ENCODE data around the gene ATP11C.

Gene ATP11C

DNA sequence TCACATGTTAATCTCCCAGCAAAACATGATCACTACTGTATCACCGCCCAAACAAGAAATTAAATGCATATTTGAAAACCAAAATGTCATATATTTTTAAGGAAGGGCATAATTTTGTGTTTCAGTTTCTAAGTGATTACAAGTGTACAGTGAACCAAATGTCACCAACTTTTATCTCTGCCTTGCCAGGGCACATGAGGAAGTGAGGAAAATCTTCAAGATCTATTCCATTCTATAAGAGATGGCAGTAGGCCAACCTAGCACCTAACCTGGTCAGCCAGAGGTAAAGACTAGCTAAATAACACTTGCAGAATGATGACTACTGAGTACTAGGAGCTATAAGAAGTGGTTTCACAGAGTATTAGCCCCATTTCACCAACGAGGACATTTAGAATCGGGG is 107.2 kb downstream of the ATP11C start:
- no peak overlapping the region for H3K27ac Mint-ChIP-seq
- no peaks in the 10 kb centered on the region for H3K27me3 Mint-ChIP-seq
- peaks cover 21% of the 10 kb centered on the region for H3K4me1 Mint-ChIP-seq
- DNase-seq = no peak
- peaks cover 11% of the 10 kb centered on the region for H3K36me3 Mint-ChIP-seq (ENCODE audit: low read depth)
- H3K4me3 Mint-ChIP-seq = no peak overlapping the region
- no peaks in the 10 kb centered on the region for H3K9me3 Mint-ChIP-seq
- no peak for ATAC-seq

GRCh38 chrX:139823806-139824205 is 109.0 kb downstream of the ATP11C start:
- DNase-seq (no peak), ATAC-seq (no peak)
- H3K27me3 Mint-ChIP-seq = no peaks in the 10 kb centered on the region
- peaks cover 17% of the 10 kb centered on the region for H3K4me1 Mint-ChIP-seq
- peaks cover 11% of the 10 kb centered on the region for H3K36me3 Mint-ChIP-seq (ENCODE audit: low read depth)
- no peak overlapping the region for H3K27ac Mint-ChIP-seq
- no peaks in the 10 kb centered on the region for H3K9me3 Mint-ChIP-seq
- H3K4me3 Mint-ChIP-seq = no peak overlapping the region

- H3K36me3 Mint-ChIP-seq (ENCODE audit: low read depth) = peaks cover 29% of the 10 kb centered on the region
- DNase-seq (no peak), ATAC-seq (peak; percentile 71)
- H3K27me3 Mint-ChIP-seq = no peaks in the 10 kb centered on the region
- H3K4me3 Mint-ChIP-seq = no peak overlapping the region
- peaks cover 35% of the 10 kb centered on the region for H3K4me1 Mint-ChIP-seq
- no peaks in the 10 kb centered on the region for H3K9me3 Mint-ChIP-seq
- no peak overlapping the region for H3K27ac Mint-ChIP-seq
Measured at GRCh38 chrX:139820358-139820984, 112.4 kb downstream of the ATP11C start.

GRCh38 chrX:139816204-139816603 is 116.6 kb downstream of the ATP11C start:
- Mint-ChIP-seq H3K36me3 (ENCODE audit: low read depth) (peaks cover 32% of the 10 kb centered on the region), H3K27me3 (no peaks in the 10 kb centered on the region), H3K4me1 (peaks cover 36% of the 10 kb centered on the region), H3K9me3 (no peaks in the 10 kb centered on the region), H3K27ac (peak overlapping the region; percentile 27), H3K4me3 (no peak overlapping the region)
- DNase-seq (no peak), ATAC-seq (no peak)

DNA sequence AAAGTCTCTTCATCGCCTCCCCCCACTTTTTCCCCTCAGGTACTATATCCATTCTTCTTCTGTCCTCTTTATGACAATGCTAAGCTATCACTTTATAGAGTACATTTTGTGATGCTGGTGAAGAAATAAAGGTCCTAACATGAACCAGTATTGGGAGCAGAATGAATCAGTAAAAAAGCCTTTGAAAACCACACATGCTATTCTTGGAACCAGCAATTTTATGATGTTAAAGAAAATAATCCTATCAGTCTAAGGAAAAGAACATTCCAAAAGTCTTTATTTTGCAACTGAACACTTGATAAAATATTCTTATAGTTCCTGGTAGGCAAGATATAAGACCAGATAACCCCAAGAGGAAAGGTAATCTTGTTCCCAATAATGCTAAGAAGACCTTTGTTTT is 117.1 kb downstream of the ATP11C start:
- DNase-seq (no peak), ATAC-seq (no peak)
- Mint-ChIP-seq H3K9me3 (no peaks in the 10 kb centered on the region), H3K36me3 (ENCODE audit: low read depth) (peaks cover 31% of the 10 kb centered on the region), H3K4me3 (no peak overlapping the region), H3K27me3 (no peaks in the 10 kb centered on the region), H3K27ac (no peak overlapping the region), H3K4me1 (peaks cover 36% of the 10 kb centered on the region)

- Mint-ChIP-seq H3K27me3 (no peaks in the 10 kb centered on the region), H3K9me3 (no peaks in the 10 kb centered on the region), H3K4me1 (peaks cover 15% of the 10 kb centered on the region), H3K27ac (no peak overlapping the region), H3K4me3 (no peak overlapping the region), H3K36me3 (ENCODE audit: low read depth) (peaks cover 26% of the 10 kb centered on the region)
- DNase-seq = no peak
- ATAC-seq = no peak
Measured at GRCh38 chrX:139811942-139812629, 120.8 kb downstream of the ATP11C start.

DNA sequence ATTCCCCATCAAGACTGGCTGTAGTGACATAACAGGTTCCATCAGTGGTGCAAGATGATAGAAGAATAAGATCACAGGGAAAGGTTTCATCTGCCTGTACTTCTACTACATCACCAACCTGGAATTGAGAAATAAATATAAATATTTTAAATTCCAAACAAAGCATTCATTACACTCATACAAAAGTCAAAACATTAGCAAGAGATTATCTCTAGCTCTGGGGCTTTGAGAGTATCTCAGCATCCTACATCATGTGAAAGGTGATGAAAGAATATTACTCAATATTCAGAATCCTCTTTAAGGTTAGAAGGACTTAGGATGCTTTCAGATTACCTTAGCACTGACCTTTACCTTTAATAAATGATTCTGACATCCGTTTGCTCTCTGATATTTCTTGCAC is 128.4 kb downstream of the ATP11C start:
- ATAC-seq = no peak
- peaks cover 34% of the 10 kb centered on the region for H3K36me3 Mint-ChIP-seq (ENCODE audit: low read depth)

DNA sequence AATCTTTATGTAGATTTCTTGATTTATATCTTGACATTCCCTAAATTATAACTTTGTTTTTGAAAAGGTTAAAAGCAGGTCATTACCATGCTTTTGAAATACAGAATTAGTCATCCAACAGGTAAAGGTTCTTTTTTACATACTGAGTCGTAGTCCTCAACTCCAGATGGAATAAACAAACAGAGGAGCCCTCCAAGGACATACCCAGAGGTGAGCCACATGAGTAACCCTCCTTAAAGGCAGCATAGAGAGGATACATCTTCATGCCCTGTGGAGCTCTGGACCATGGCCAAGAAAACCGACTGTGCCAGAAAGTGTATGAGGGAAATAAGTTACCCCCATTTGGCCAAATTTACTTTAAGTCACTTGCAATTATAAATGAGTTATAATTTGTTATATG is 129.6 kb downstream of the ATP11C start:
- peaks cover 6% of the 10 kb centered on the region for H3K4me1 Mint-ChIP-seq
- H3K4me3 Mint-ChIP-seq = no peak overlapping the region
- no peaks in the 10 kb centered on the region for H3K27me3 Mint-ChIP-seq
- H3K9me3 Mint-ChIP-seq = no peaks in the 10 kb centered on the region
- H3K27ac Mint-ChIP-seq = no peak overlapping the region
- ATAC-seq (no peak), DNase-seq (no peak)
- H3K36me3 Mint-ChIP-seq (ENCODE audit: low read depth) = peaks cover 34% of the 10 kb centered on the region

More for the DNA sequence above, 128.4 kb downstream of the ATP11C start:
- Mint-ChIP-seq H3K4me1 (peaks cover 6% of the 10 kb centered on the region), H3K27me3 (no peaks in the 10 kb centered on the region), H3K4me3 (no peak overlapping the region), H3K27ac (no peak overlapping the region), H3K9me3 (no peaks in the 10 kb centered on the region)
- DNase-seq = no peak

- Mint-ChIP-seq H3K27ac (no peak overlapping the region), H3K4me3 (no peak overlapping the region), H3K4me1 (peaks cover 6% of the 10 kb centered on the region), H3K36me3 (ENCODE audit: low read depth) (peaks cover 28% of the 10 kb centered on the region), H3K27me3 (no peaks in the 10 kb centered on the region), H3K9me3 (no peaks in the 10 kb centered on the region)
- DNase-seq (no peak), ATAC-seq (no peak)
Measured at GRCh38 chrX:139802048-139802447, 130.8 kb downstream of the ATP11C start.

DNA sequence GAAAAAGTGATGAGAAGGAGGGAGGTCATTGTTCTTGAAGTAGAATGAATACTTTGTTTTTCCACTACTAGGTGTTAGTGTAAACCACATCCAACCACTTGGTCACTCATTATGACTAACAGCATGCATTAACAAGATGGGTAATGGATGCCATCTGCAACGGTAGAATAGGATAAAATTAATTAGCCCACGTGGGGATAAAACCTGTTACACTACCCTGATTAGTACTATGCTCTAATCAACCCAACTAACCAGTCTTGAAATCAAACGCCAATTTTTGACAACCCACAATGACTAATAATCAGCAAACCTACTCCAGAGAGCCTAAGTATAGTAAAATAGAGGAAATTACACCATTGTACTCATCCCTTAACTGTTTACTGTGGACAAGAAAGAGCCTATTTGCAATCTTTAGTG is 131.4 kb downstream of the ATP11C start:
- no peak for DNase-seq
- H3K27me3 Mint-ChIP-seq = no peaks in the 10 kb centered on the region
- no peaks in the 10 kb centered on the region for H3K9me3 Mint-ChIP-seq
- H3K36me3 Mint-ChIP-seq (ENCODE audit: low read depth) = peaks cover 29% of the 10 kb centered on the region
- no peak overlapping the region for H3K4me3 Mint-ChIP-seq
- ATAC-seq = peak; percentile 46
- no peak overlapping the region for H3K27ac Mint-ChIP-seq
- H3K4me1 Mint-ChIP-seq = peaks cover 6% of the 10 kb centered on the region

DNA sequence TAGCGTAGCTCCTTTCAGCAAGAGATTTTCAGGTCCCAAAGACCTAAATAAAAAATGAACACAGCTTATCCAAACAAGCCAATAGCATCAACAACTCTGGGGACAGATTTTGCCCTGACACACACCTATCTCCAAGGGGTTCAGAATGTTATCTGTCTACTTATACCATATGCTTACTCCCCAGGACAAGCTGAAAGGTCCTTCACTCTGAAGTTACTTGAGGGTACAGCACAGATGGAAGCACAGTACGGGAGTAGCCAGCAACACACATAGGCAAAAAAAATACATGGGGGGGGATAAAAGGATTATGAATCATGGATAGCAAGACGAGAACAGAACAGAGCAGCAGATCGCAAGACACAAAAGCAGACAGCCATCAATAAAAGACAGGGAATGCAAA is 134.2 kb downstream of the ATP11C start:
- no peaks in the 10 kb centered on the region for H3K9me3 Mint-ChIP-seq
- no peak overlapping the region for H3K27ac Mint-ChIP-seq
- ATAC-seq (no peak), DNase-seq (no peak)
- H3K4me1 Mint-ChIP-seq = peaks cover 27% of the 10 kb centered on the region
- peaks cover 44% of the 10 kb centered on the region for H3K36me3 Mint-ChIP-seq (ENCODE audit: low read depth)
- no peaks in the 10 kb centered on the region for H3K27me3 Mint-ChIP-seq
- no peak overlapping the region for H3K4me3 Mint-ChIP-seq

DNA sequence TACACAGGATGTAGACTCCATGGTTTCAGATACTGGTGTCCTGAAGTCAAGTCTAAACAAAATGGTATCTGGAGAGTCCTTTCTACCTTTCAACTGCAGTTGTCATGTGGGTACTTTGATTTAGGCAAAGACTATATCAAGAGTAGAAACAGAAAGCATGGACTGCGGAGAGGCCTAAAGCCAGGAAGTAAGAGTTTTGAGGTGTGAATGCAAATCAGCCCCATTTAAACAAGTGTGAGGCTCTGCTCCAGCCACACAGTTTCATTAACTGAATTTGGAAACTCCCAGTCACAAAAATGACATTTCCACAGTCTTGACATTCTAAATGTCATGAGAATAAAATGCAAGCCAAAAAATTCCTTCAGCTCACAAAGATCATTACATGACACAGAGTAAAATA is 137.7 kb downstream of the ATP11C start:
- H3K27ac Mint-ChIP-seq = peak overlapping the region; percentile 89
- DNase-seq = no peak
- H3K36me3 Mint-ChIP-seq (ENCODE audit: low read depth) = peaks cover 32% of the 10 kb centered on the region
- no peaks in the 10 kb centered on the region for H3K9me3 Mint-ChIP-seq
- peak; percentile 97 for ATAC-seq
- H3K4me1 Mint-ChIP-seq = peaks cover 21% of the 10 kb centered on the region
- no peaks in the 10 kb centered on the region for H3K27me3 Mint-ChIP-seq
- peak overlapping the region; percentile 50 for H3K4me3 Mint-ChIP-seq

DNA sequence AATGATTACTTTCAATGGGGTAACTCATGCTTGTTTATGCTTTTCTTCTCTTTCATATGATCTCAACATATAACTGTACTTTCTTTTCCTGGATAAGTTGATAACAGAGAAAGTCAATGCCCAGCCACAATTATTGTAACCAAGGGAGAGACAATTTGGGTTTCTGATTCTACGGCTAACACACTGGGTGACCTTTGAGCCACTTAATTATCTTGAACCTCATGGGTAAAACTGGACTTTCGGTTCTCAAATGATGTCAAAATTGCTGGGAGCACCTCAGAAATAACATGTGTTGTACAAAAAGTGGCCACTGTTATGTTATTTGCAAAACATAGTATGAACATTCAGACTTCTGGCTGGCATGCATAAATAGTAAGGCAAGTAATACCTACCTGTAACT is 145.3 kb downstream of the ATP11C start:
- Mint-ChIP-seq H3K9me3 (no peaks in the 10 kb centered on the region), H3K27ac (no peak overlapping the region), H3K4me1 (no peaks in the 10 kb centered on the region), H3K4me3 (no peak overlapping the region), H3K27me3 (no peaks in the 10 kb centered on the region), H3K36me3 (ENCODE audit: low read depth) (peaks cover 19% of the 10 kb centered on the region)
- DNase-seq (no peak), ATAC-seq (no peak)

- no peak for DNase-seq
- H3K4me3 Mint-ChIP-seq = no peak overlapping the region
- H3K36me3 Mint-ChIP-seq (ENCODE audit: low read depth) = peaks cover 35% of the 10 kb centered on the region
- no peak for ATAC-seq
- H3K27ac Mint-ChIP-seq = no peak overlapping the region
- H3K9me3 Mint-ChIP-seq = no peaks in the 10 kb centered on the region
- no peaks in the 10 kb centered on the region for H3K27me3 Mint-ChIP-seq
- H3K4me1 Mint-ChIP-seq = no peaks in the 10 kb centered on the region
Measured at GRCh38 chrX:139784807-139785206, 148.0 kb downstream of the ATP11C start.

GRCh38 chrX:139783959-139784358 is 148.9 kb downstream of the ATP11C start:
- Mint-ChIP-seq H3K4me3 (no peak overlapping the region), H3K36me3 (ENCODE audit: low read depth) (peaks cover 37% of the 10 kb centered on the region), H3K4me1 (no peaks in the 10 kb centered on the region), H3K27ac (no peak overlapping the region), H3K27me3 (no peaks in the 10 kb centered on the region), H3K9me3 (no peaks in the 10 kb centered on the region)
- ATAC-seq (no peak), DNase-seq (no peak)
